Activated naive CD4-positive, alpha-beta T cell treated with anti-CD3 and anti-CD28 coated beads, Interleukin-2, amount 50 U/mL, for 24 hours (primary cell): ENCODE data around the gene PCIF1.

Experiments
- H3K27ac Mint-ChIP-seq: one replicate; pipeline ENCODE4 v1.8.0; 2021; ENCODE audit warnings: mild to moderate bottlenecking, mixed read lengths
- H3K27me3 Mint-ChIP-seq: one replicate; pipeline ENCODE4 v1.8.0; 2021; ENCODE audit warnings: mixed read lengths
- H3K36me3 Mint-ChIP-seq: one replicate; pipeline ENCODE4 v1.8.0; 2021; ENCODE audit warnings: mixed read lengths
- H3K4me1 Mint-ChIP-seq: one replicate; pipeline ENCODE4 v1.8.0; 2021; ENCODE audit warnings: mixed read lengths
- H3K4me3 Mint-ChIP-seq: one replicate; pipeline ENCODE4 v1.8.0; 2021; ENCODE audit warnings: mild to moderate bottlenecking, mixed read lengths
- H3K9me3 Mint-ChIP-seq: one replicate; pipeline ENCODE4 v1.8.0; 2021; ENCODE audit warnings: mixed read lengths

PCIF1 gene

GRCh38 chr20:45933266-45934045, 1.0 kb upstream of the PCIF1 start:
- no peaks in the 10 kb centered on the region for H3K27me3 Mint-ChIP-seq
- H3K4me1 Mint-ChIP-seq: peaks cover 25% of the 10 kb centered on the region
- no peaks in the 10 kb centered on the region for H3K9me3 Mint-ChIP-seq
- H3K4me3 Mint-ChIP-seq: peak overlapping the region; percentile 93
- peaks cover 8% of the 10 kb centered on the region for H3K36me3 Mint-ChIP-seq
- H3K27ac Mint-ChIP-seq: peak overlapping the region; percentile 97

GRCh38 chr20:45934046-45934585, 367 bp upstream of the PCIF1 start:
- Mint-ChIP-seq H3K9me3 (no peaks in the 10 kb centered on the region), H3K4me3 (peak overlapping the region; percentile 93), H3K36me3 (peaks cover 9% of the 10 kb centered on the region), H3K4me1 (peaks cover 26% of the 10 kb centered on the region), H3K27me3 (no peaks in the 10 kb centered on the region), H3K27ac (peak overlapping the region; percentile 97)

GRCh38 chr20:45935416-45936046, 1.0 kb downstream of the PCIF1 start:
- Mint-ChIP-seq H3K36me3 (peaks cover 12% of the 10 kb centered on the region), H3K27ac (peak overlapping the region; percentile 98), H3K4me1 (peaks cover 26% of the 10 kb centered on the region), H3K27me3 (no peaks in the 10 kb centered on the region), H3K4me3 (peak overlapping the region; percentile 98), H3K9me3 (no peaks in the 10 kb centered on the region)

GRCh38 chr20:45937765-45938164, 3.3 kb downstream of the PCIF1 start:
- H3K27me3 Mint-ChIP-seq: no peaks in the 10 kb centered on the region
- peaks cover 12% of the 10 kb centered on the region for H3K36me3 Mint-ChIP-seq
- H3K27ac Mint-ChIP-seq: peak overlapping the region; percentile 84
- peak overlapping the region; percentile 74 for H3K4me3 Mint-ChIP-seq
- H3K4me1 Mint-ChIP-seq: peaks cover 26% of the 10 kb centered on the region
- no peaks in the 10 kb centered on the region for H3K9me3 Mint-ChIP-seq

- no peak overlapping the region for H3K4me3 Mint-ChIP-seq
- H3K4me1 Mint-ChIP-seq: peaks cover 22% of the 10 kb centered on the region
- H3K27ac Mint-ChIP-seq: peak overlapping the region; percentile 84
- H3K27me3 Mint-ChIP-seq: no peaks in the 10 kb centered on the region
- H3K36me3 Mint-ChIP-seq: peaks cover 13% of the 10 kb centered on the region
- no peaks in the 10 kb centered on the region for H3K9me3 Mint-ChIP-seq
Observed at GRCh38 chr20:45938727-45939438, 4.4 kb downstream of the PCIF1 start.

GRCh38 chr20:45940053-45940452, 5.6 kb downstream of the PCIF1 start:
- peaks cover 18% of the 10 kb centered on the region for H3K36me3 Mint-ChIP-seq
- no peaks in the 10 kb centered on the region for H3K9me3 Mint-ChIP-seq
- no peak overlapping the region for H3K4me3 Mint-ChIP-seq
- peaks cover 30% of the 10 kb centered on the region for H3K4me1 Mint-ChIP-seq
- H3K27me3 Mint-ChIP-seq: no peaks in the 10 kb centered on the region
- no peak overlapping the region for H3K27ac Mint-ChIP-seq

- Mint-ChIP-seq H3K4me1 (peaks cover 30% of the 10 kb centered on the region), H3K27ac (no peak overlapping the region), H3K9me3 (no peaks in the 10 kb centered on the region), H3K4me3 (no peak overlapping the region), H3K27me3 (no peaks in the 10 kb centered on the region), H3K36me3 (peaks cover 18% of the 10 kb centered on the region)
Observed at GRCh38 chr20:45940469-45940868, 6.0 kb downstream of the PCIF1 start.

GRCh38 chr20:45943613-45944012, 9.1 kb downstream of the PCIF1 start:
- Mint-ChIP-seq H3K36me3 (peaks cover 9% of the 10 kb centered on the region), H3K27ac (no peak overlapping the region), H3K4me3 (no peak overlapping the region), H3K27me3 (no peaks in the 10 kb centered on the region), H3K4me1 (peaks cover 16% of the 10 kb centered on the region), H3K9me3 (no peaks in the 10 kb centered on the region)

GRCh38 chr20:45944151-45944964, 9.9 kb downstream of the PCIF1 start:
- Mint-ChIP-seq H3K4me1 (peaks cover 18% of the 10 kb centered on the region), H3K9me3 (no peaks in the 10 kb centered on the region), H3K27me3 (no peaks in the 10 kb centered on the region), H3K36me3 (peaks cover 10% of the 10 kb centered on the region), H3K4me3 (peak overlapping the region; percentile 19), H3K27ac (peak overlapping the region; percentile 87)

GRCh38 chr20:45944965-45945677, 10.6 kb downstream of the PCIF1 start:
- Mint-ChIP-seq H3K4me1 (peaks cover 19% of the 10 kb centered on the region), H3K9me3 (no peaks in the 10 kb centered on the region), H3K4me3 (no peak overlapping the region), H3K27ac (peak overlapping the region; percentile 59), H3K36me3 (peaks cover 7% of the 10 kb centered on the region), H3K27me3 (no peaks in the 10 kb centered on the region)

GRCh38 chr20:45945678-45946148, 11.2 kb downstream of the PCIF1 start:
- Mint-ChIP-seq H3K9me3 (no peaks in the 10 kb centered on the region), H3K4me1 (peaks cover 19% of the 10 kb centered on the region), H3K4me3 (no peak overlapping the region), H3K27ac (no peak overlapping the region), H3K36me3 (peaks cover 7% of the 10 kb centered on the region), H3K27me3 (no peaks in the 10 kb centered on the region)

GRCh38 chr20:45946149-45946970, 11.9 kb downstream of the PCIF1 start:
- Mint-ChIP-seq H3K27ac (peak overlapping the region; percentile 51), H3K4me3 (no peak overlapping the region), H3K27me3 (no peaks in the 10 kb centered on the region), H3K9me3 (no peaks in the 10 kb centered on the region), H3K4me1 (peaks cover 19% of the 10 kb centered on the region), H3K36me3 (peaks cover 7% of the 10 kb centered on the region)

GRCh38 chr20:45947110-45947866, 12.8 kb downstream of the PCIF1 start:
- H3K27ac Mint-ChIP-seq: no peak overlapping the region
- no peaks in the 10 kb centered on the region for H3K27me3 Mint-ChIP-seq
- H3K9me3 Mint-ChIP-seq: no peaks in the 10 kb centered on the region
- H3K4me3 Mint-ChIP-seq: no peak overlapping the region
- peaks cover 19% of the 10 kb centered on the region for H3K4me1 Mint-ChIP-seq
- H3K36me3 Mint-ChIP-seq: peaks cover 8% of the 10 kb centered on the region
